GM21717 (cell line): ENCODE results near the gene DPH1.

ENCODE experiments used
- ATAC-seq: cut with Tn5 transposase; IDR thresholded peaks from one replicate; pipeline ENCODE4 v1.9.1; 2021; ENCODE audit warnings: mild to moderate bottlenecking, moderate library complexity; ENCODE audit not compliant: unreplicated experiment

DPH1 gene

GRCh38 chr17:2060681-2061440, 30.9 kb downstream of the DPH1 start:
- ATAC-seq = no peak

GRCh38 chr17:2061441-2061958, 31.5 kb downstream of the DPH1 start:
- ATAC-seq = no peak

DNA sequence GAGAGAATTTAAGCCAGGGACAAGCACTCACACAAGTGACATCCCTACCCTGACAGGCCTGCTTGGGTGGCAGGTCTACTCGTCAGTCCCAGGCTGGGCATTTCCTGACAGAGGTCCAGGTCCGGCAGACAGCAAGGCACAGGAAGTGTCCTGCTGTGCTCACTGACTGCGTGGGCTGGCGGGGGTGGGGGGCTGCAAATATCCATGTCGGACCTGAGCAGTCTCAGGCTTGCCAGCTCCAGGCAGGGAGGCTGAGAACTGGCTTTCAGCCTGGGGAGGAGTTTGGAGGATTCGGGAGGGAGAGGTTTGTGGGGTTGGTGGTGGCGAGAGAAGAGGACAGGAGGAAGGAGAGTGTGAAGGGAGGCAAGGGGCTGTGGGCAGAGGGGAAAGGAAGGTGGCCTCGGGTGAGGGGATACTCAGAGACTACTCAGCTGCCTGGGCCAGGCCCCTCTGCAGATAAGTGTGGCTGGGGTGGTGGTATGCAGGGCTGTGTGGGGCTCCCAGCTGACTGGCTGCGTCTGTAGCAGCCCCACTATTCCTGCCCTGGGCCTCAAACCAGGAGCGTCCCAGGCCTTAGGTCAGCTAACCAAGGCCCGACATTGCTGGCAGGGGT, 32.7 kb downstream of the DPH1 start:
- ATAC-seq = no peak

GRCh38 chr17:2063261-2064146, 33.6 kb downstream of the DPH1 start:
- ATAC-seq = no peak

GRCh38 chr17:2064147-2064489, 34.2 kb downstream of the DPH1 start:
- ATAC-seq = no peak

DNA sequence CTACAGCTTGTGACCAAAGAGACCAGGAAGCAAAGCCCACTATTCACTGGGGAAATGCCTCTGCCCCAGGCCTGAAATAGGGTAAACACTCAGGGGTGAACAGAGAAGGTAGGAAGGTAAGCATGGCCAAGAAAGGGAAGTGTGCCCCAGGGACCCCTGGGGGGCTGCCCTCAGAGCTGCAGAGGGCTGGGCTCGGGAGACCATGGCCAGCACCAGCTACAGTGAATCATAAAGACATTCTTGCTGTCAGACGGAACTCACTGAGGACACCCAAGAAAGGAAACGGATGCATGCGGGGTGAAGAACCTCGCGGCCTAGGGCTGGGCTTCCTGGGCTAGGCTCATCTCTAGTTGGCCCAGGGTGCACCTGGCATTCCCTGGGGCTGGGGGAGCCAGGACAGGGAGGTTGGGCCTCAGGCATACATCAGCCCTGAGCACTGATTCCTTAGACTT, 34.6 kb downstream of the DPH1 start:
- no peak for ATAC-seq

DNA sequence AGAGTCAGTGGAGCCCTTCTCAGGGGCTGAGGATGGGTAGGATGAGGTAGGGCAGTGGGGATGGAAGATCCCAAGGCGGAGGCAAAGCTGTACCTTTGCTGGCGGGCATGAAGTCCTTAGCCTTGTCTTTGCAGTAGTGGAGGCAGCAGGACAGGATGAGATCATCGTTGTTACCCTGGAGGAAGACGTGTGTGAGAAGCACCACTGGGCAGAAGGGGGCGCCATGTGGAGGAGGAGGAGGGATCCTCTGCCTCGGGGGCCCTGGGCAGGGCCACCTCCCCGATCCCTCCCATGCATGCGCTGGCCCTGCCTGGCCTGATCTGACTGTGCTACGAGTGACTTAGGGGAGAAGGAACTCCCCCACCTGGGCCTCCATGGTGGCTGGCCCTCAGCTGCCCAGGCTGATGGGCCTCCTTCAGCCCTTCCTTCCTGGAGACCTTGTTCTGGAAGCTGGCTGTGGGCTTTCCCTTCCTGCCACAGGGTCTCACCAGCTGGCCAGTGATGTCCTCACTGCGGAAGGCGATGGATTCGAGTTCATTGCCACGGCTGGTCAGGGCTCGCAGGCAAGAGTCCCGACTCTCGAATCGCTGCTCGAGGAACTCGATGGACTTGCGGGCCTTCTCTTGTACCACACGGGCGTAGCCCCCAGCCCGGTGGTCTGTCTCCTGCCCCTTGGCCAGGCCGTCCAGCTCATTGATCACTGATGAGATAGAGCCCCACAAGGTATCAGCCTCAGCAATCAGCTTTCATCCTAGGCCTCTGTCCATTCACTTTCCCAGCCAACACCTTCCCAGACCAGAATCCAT, 35.2 kb downstream of the DPH1 start:
- no peak for ATAC-seq

DNA sequence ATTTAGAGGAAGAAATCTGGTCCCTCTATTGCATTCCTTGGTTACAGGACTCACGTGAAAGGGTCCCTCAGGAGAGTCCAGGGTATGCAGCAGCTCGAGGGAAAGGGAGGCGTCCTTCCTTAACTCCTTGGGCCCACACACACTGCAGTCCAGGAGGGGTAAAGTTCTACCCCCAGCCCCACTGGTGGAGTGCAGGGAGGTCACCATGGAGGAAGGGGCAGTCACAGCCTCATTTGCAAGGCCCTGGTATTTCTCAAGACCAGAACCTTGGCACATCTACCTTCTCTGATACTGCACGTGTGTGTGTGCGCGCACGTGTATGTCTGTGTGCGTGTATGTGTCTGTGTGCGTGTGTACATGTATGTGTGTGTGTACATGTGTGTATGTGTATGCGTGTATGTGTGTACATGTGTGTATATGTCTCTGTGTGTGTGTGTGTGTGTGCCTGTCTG, 36.0 kb downstream of the DPH1 start:
- no peak for ATAC-seq

DNA sequence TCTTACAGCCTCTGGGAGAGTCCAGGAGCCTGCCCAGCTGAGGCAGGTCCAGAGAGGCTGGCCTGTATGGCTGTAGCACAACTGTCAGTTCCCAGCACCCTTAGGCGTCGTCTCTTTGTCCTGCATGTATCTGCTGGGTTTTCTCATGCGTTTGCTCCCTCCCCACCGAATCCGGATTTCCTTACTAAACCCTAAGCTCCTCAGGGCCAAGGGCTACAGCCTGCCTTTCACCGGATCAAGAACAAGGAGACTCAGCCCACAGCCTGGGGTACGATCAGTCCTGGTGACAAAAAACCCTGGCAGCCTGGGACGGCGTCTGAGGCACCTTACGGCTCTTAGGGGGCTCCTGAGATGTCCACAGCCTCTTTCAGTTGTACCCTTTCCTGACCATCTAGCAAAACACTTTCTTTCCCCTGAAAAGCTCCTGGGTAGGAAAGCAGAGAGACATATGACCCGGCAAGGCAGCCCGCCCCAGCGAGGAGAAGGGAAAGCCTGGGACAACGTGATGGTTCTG, 37.2 kb downstream of the DPH1 start:
- ATAC-seq = no peak

GRCh38 chr17:2067608-2068024, 37.7 kb downstream of the DPH1 start:
- no peak for ATAC-seq

GRCh38 chr17:2068031-2068518, 38.1 kb downstream of the DPH1 start:
- ATAC-seq = no peak

GRCh38 chr17:2068519-2069051, 38.6 kb downstream of the DPH1 start:
- ATAC-seq = no peak

DNA sequence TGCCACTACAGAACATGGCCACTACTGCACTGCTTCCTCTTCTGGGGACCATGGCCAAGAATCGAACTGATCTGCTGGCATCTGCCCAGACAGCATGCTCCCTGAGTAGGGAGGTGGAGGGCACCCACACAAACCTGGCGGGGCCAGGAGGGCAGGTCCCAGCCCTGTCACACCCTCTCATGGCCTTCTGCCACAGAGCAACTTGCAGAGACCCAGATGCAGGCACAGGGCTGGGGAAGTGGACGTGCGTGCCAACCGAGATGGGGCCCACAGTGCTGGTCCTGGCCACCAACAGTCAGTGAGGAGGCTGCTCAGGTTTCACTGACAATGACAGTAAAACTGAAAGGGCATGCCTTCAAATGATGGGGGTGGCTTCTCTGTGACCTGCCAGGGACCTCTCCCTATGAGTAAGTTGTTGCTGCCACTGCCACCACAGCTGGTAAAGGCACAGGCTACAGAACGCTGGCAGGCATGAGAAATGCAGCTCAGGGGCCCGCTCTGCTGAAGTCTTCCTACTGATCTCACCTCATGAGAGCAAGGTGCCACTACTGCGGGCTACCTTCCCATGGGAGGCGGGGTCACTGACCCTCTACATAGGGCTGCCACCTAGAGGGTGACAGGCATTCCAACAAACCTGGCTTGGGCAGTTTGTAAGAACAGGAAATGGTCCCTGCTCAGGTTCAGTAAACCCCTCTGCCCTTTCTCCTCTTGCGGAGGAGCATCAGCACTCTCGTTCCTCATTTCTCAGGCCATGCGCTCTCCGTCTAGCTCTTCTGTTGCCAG, 40.5 kb downstream of the DPH1 start:
- peak; percentile 70 for ATAC-seq

DNA sequence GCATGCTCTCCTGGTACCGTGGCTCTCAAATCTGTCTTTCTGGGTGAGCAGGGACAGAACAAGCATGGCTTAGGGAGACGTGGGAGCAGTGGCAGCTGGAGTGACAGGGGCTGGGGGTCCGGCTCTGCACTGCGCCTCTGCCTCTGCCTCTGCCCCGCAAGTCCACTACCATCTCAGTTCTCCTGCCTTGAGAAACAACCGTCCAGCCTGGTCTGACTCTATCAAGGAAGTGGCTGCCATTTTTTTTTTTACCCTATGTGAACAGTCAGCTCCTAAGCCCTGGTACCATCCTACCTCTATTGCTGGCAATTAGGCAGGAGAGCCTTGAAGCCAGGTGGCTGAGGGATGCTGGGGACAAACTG, 41.1 kb downstream of the DPH1 start:
- ATAC-seq = no peak

DNA sequence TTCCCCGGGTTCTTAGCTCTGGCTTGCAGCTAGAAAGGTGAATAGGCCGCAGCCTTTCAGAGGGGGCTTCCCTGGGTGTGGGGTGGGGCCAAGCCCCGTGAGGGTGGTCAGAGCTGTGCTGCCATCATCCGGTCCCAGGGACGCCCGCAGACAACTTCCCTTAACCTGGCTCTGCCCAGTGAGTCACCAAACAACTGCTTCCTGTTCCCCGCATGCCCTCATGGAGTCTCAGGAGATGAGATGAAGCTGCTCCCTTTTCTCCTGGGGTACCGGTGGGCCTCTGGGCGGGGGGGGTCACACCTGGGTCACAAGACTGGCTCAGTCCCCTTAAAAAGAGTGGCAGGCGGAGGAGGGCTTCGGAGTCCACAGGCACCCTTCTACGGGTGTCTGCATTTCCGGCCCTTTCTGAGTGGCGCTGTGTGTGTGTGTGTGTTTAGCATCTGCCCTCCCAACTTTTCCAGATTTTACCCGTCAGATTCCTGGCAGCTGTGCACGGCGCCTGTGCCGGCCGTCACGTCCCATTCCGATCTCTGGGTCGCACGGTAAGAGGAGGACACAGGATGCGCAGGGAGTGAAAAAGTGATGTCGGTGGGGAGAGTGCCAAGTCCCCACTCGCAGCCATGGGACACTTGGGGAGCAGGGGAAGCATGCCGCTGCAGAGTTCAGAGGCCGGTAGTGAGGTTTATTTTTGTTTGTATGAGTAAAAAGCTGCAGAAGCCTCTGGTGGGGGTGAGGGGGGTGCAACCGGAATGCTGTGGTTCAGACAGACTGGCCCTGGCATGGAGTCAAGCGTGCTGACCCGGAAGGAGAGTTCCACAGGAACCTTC, 41.7 kb downstream of the DPH1 start:
- no peak for ATAC-seq

GRCh38 chr17:2074919-2075318, 45.0 kb downstream of the DPH1 start:
- no peak for ATAC-seq

GRCh38 chr17:2075336-2076086, 45.6 kb downstream of the DPH1 start:
- no peak for ATAC-seq
